ENCODE measurements around the gene KRTAP10-5.
A peak's percentile ranks its signal among the peaks of the same experiment; 100 is the strongest.
"Not testable (repeated sequence)": the region's sequence is repeated elsewhere in the genome, so short reads cannot be mapped to it uniquely, and the experiment has no call there.

The KRTAP10-5 gene

DNA sequence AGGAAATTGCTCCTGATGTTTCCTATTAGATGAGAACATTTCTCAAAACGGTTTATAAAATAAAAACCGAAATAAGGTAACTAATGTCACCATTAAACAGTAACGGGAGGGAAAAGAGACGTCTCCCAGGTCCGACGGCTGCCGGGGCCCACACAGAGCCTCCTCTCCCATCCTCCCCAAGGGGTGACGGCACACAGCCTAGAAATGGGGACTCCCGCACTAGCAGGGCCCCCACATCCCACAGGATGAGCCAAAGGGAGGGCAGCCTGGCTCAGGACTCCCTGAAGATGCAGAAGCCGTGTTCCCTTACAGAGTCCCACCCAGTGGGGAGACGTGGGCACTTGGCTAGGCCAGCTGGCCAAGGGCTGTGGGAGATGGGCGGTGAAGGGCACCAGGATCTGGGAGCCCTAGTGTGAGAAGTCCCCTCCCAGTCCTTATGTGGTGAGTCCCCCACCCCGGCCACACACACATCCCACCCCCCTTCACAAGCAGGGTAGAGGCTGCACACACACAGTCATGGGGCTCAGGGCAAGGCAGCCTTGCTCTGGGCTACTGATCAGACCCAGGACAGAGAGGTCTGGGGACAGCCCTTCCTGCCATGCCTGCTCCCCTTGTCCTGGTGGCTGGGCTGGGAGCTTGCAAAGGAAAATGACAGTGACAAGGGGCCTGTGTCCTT is 25.1 kb downstream of the KRTAP10-5 start:
- DNase-seq, result no peak
- no peak overlapping the region for H3K4me3 Mint-ChIP-seq
- H3K9me3 Mint-ChIP-seq, result peaks cover 15 to 32% of the 10 kb centered on the region in 2 donors
- ATAC-seq, result no peak
- no peaks in the 10 kb centered on the region for H3K27me3 Mint-ChIP-seq
- no peak overlapping the region for H3K27ac Mint-ChIP-seq
- H3K4me1 Mint-ChIP-seq, result peaks cover 4% of the 10 kb centered on the region

GRCh38 chr21:44552681-44553080 is 27.7 kb downstream of the KRTAP10-5 start:
- DNase-seq (no peak), ATAC-seq (no peak)
- H3K4me3 Mint-ChIP-seq, result no peak overlapping the region
- H3K27ac Mint-ChIP-seq, result no peak overlapping the region
- H3K9me3 Mint-ChIP-seq, result peaks cover 8 to 26% of the 10 kb centered on the region in 2 donors
- H3K27me3 Mint-ChIP-seq, result no peaks in the 10 kb centered on the region
- peaks cover 13% of the 10 kb centered on the region for H3K4me1 Mint-ChIP-seq

DNA sequence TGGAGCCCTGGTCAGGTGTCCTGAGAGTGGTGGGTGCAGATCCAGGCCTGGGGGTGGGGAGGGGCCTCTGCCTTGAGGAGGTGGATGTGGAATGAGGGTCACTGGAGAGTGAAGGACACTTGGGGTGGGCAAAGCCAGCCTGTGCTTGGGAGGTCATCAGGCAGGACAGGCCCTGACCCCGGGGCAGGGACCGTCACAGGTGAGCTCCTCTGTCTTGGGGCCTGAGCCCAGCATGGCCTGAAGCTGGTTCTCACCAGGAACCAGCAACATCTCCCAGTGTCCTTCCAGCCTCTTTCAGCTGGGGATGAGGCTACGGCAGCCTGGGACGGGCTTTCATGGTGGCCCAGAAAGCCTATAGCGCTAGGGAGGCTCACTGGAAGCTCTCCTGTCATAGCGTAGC is 28.3 kb downstream of the KRTAP10-5 start:
- Mint-ChIP-seq H3K9me3 (peaks cover 13 to 32% of the 10 kb centered on the region in 2 donors), H3K4me1 (peaks cover 18% of the 10 kb centered on the region), H3K4me3 (no peak overlapping the region), H3K27me3 (no peaks in the 10 kb centered on the region), H3K27ac (no peak overlapping the region)
- ATAC-seq (no peak), DNase-seq (no peak)

DNA sequence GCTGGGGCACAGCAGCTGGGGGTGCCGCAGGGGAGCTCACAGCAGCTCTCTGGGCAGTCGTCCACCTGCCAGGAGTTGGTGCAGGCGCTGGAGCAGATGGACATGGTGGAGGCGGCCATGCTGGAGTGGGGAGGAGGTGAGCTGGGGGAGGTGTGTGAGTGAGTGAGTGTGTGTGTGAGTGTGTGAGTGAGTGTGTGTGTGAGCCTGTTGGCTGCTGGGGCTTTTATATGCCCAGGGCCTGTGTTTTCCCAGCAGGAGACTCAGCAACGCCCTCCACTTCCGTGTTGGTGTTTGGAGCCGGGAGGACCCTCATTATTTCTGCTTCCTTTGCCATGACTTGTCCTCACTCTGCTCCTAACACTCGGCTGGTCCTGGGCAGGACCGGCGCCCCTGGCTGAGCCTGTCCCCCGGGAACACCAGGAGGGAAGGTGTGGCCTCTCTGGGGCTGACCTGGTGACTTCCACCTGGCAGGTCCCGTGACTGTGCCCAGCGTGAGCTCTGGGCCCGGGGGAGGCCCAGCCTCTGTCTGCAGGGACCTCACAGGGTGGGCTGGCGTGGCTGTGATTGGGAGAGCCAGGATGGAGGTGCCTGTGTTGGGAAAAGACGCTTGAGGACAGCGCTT is 29.0 kb downstream of the KRTAP10-5 start, which contains the start of gene KRTAP10-2:
Gene KRTAP10-2, minus strand, starts transcription at position 166 of the 622 bp plus-strand sequence. Its CDS starts 47 bp downstream, at position 119.
- H3K9me3 Mint-ChIP-seq, result peaks cover 20 to 38% of the 10 kb centered on the region in 2 donors
- H3K4me3 Mint-ChIP-seq, result no peak within 1 kb of the TSS
- H3K27me3 Mint-ChIP-seq, result no peaks in the 10 kb centered on the region
- no peak within 1 kb of the TSS for H3K27ac Mint-ChIP-seq
- ATAC-seq, result no peak
- DNase-seq, result no peak
- peaks cover 22% of the 10 kb centered on the region for H3K4me1 Mint-ChIP-seq

GRCh38 chr21:44550807-44551206 is 29.6 kb downstream of the KRTAP10-5 start:
- Mint-ChIP-seq H3K4me3 (no peak overlapping the region), H3K27me3 (no peaks in the 10 kb centered on the region), H3K4me1 (peaks cover 22% of the 10 kb centered on the region), H3K27ac (no peak overlapping the region), H3K9me3 (peaks cover 22 to 40% of the 10 kb centered on the region in 2 donors)
- ATAC-seq (no peak), DNase-seq (no peak)

DNA sequence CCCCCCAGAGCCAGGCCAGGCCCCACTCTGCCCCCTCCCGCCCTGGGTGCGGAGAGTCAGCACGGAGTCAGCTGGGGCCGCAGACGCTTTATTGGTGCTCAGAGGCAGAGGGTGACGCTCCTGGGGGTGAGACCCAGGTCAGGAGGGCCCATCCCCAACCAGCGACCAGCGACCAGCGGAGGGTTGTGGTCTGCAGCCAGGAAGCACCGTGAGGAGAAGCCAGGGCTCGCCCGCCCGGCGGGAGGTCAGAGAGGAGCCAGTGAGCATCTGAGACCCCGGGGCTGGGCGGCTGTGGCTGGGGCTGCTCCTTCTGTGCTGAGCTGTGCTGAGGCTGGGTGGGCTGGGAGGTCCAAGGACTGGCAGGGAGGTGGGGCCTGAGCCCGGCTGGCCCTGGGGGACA is 30.1 kb downstream of the KRTAP10-5 start:
- not testable (repeated sequence) for DNase-seq, H3K4me3 Mint-ChIP-seq, H3K27ac Mint-ChIP-seq, H3K27me3 Mint-ChIP-seq
- peaks cover 22% of the 10 kb centered on the region for H3K4me1 Mint-ChIP-seq
- peak; percentile 33 for ATAC-seq
- H3K9me3 Mint-ChIP-seq, result peaks cover 27 to 45% of the 10 kb centered on the region in 2 donors

- Mint-ChIP-seq H3K4me3 (no peak overlapping the region), H3K9me3 (peaks cover 28 to 42% of the 10 kb centered on the region in 2 donors), H3K27ac (peak overlapping the region in 1 of 2 donors; percentile 30), H3K27me3 (no peaks in the 10 kb centered on the region), H3K4me1 (peaks cover 22% of the 10 kb centered on the region)
- DNase-seq (no peak), ATAC-seq (peak; percentile 37)
Measured at GRCh38 chr21:44549525-44550211, 30.7 kb downstream of the KRTAP10-5 start.

DNA sequence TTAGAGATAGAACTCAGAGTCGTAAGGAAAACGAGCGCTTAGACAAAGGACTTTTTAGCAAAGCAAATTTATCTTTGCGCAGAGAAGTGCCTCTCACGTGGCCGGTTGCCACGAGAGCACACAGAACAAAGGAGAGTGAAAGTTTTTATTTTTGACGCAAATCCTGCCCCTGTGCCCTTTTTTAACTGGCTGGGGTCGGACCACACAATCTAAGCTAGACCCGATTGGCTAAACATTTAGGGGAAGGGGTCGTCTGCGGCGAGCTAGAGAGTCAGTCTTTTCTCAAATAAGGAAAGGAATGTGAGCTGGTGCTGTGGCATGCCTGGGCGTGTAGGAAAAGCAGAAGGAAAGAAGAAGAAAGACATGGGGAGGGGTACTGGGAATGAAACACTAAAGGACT is 31.5 kb downstream of the KRTAP10-5 start:
- Mint-ChIP-seq H3K27ac (no peak overlapping the region), H3K27me3 (no peaks in the 10 kb centered on the region), H3K9me3 (peaks cover 28 to 36% of the 10 kb centered on the region in 2 donors), H3K4me1 (peaks cover 22% of the 10 kb centered on the region), H3K4me3 (no peak overlapping the region)
- no peak for ATAC-seq
- no peak for DNase-seq

- H3K4me3 Mint-ChIP-seq, result peak overlapping the region in 1 of 2 donors; percentile 87
- H3K27me3 Mint-ChIP-seq, result no peaks in the 10 kb centered on the region
- H3K4me1 Mint-ChIP-seq, result peaks cover 22% of the 10 kb centered on the region
- H3K27ac Mint-ChIP-seq, result no peak overlapping the region
- H3K9me3 Mint-ChIP-seq, result peaks cover 26 to 36% of the 10 kb centered on the region in 2 donors
- DNase-seq (no peak), ATAC-seq (no peak)
Measured at GRCh38 chr21:44548381-44548780, 32.0 kb downstream of the KRTAP10-5 start.

DNA sequence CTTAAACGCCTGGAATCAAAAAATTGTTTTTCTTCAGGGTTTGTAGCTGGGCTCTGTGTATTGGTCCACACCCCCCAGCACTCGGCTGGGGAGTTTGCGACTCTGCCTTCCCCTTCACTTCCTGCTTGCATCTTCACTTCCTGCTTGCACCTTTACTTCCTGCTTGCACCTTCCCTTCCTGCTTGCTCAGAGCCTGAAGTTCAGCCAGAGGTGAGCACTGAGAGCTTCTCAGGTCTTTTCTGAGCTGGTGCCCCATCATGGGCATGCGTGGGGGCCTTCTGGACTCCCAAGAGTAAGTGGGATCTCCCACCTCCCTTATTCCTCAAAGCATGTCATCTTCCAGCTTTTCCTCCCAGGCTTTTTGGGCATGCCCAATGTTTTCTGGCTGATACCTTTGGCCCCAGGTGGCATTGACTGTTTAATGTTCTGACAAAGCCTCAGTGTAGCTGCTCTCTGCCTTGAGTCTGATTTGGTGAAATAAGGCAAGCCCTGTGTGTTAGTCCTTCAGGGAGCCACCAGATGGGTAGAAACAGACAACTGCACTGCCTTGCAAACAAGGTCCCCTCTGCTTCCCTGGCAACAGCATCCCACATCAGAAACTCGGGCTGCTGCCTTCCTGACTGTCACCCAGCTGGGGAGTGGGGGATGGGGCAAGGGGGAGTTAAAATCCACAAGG is 32.6 kb downstream of the KRTAP10-5 start:
- DNase-seq (peak in 1 of 2 donors; percentile 35), ATAC-seq (peak; percentile 88)
- no peaks in the 10 kb centered on the region for H3K27me3 Mint-ChIP-seq
- peak overlapping the region; percentile 85 to 98 for H3K27ac Mint-ChIP-seq
- peaks cover 21 to 30% of the 10 kb centered on the region in 2 donors for H3K9me3 Mint-ChIP-seq
- peaks cover 22% of the 10 kb centered on the region for H3K4me1 Mint-ChIP-seq
- peak overlapping the region; percentile 83 to 87 for H3K4me3 Mint-ChIP-seq

GRCh38 chr21:44544566-44544965 is 35.8 kb downstream of the KRTAP10-5 start:
- H3K4me3 Mint-ChIP-seq, result no peak overlapping the region
- H3K27me3 Mint-ChIP-seq, result no peaks in the 10 kb centered on the region
- no peak for DNase-seq
- ATAC-seq, result no peak
- H3K4me1 Mint-ChIP-seq, result peaks cover 18% of the 10 kb centered on the region
- peaks cover 20 to 27% of the 10 kb centered on the region in 2 donors for H3K9me3 Mint-ChIP-seq
- H3K27ac Mint-ChIP-seq, result no peak overlapping the region

- DNase-seq (no peak), ATAC-seq (no peak)
- Mint-ChIP-seq H3K27me3 (no peaks in the 10 kb centered on the region), H3K4me1 (peaks cover 9% of the 10 kb centered on the region), H3K27ac (no peak overlapping the region), H3K9me3 (peaks cover 20% of the 10 kb centered on the region in 2 donors), H3K4me3 (no peak overlapping the region)
Measured at GRCh38 chr21:44542716-44543115, 37.7 kb downstream of the KRTAP10-5 start.

DNA sequence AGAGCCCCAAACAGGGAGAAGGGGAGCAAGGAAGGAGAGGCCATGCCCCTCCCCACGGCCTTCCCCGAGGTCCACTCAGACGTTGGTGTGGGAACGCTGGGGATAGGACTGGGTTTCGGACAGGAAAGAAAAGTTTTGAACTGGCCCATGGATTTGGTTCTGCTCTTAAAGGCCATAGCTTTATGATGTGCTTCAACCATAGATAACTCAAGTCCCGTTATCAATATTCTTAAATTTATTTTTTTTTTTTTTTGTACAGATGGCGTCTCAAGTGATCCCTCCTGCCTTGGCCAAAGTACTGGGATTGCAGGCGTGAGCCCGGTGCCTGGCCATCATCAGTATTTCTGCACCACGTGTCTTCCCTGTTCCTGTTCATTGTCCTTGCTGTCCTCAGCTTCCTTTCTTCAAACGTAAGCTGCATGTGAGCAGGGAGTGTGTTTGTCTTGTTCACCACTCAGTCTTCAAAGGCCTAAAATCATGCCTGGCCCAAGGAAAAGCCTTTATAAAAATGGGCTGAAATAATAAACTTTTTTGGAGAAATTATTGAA is 39.6 kb downstream of the KRTAP10-5 start:
- DNase-seq (no peak), ATAC-seq (no peak)
- Mint-ChIP-seq H3K4me1 (no peaks in the 10 kb centered on the region), H3K9me3 (peaks cover 5 to 6% of the 10 kb centered on the region in 2 donors), H3K27me3 (no peaks in the 10 kb centered on the region), H3K27ac (no peak overlapping the region), H3K4me3 (no peak overlapping the region)

GRCh38 chr21:44539991-44540666 is 40.3 kb downstream of the KRTAP10-5 start, which contains the start of gene KRTAP10-1:
TSS of gene KRTAP10-1 (minus strand) at chr21:44540195. CDS start at chr21:44540150, 45 bp downstream.
- DNase-seq, result no peak
- no peak for ATAC-seq
- H3K4me3 Mint-ChIP-seq, result no peak within 1 kb of the TSS
- no peaks in the 10 kb centered on the region for H3K9me3 Mint-ChIP-seq
- peak within 1 kb of the TSS in 1 of 2 donors; percentile 59 for H3K27ac Mint-ChIP-seq
- H3K4me1 Mint-ChIP-seq, result no peaks in the 10 kb centered on the region
- no peaks in the 10 kb centered on the region for H3K27me3 Mint-ChIP-seq

GRCh38 chr21:44539046-44539445 is 41.4 kb downstream of the KRTAP10-5 start:
- peak in 1 of 2 donors; percentile 5 for DNase-seq
- Mint-ChIP-seq H3K9me3 (no peaks in the 10 kb centered on the region), H3K4me3 (no peak overlapping the region), H3K4me1 (no peaks in the 10 kb centered on the region), H3K27me3 (no peaks in the 10 kb centered on the region), H3K27ac (no peak overlapping the region)
- no peak for ATAC-seq
